ENCODE data around the gene CFAP299. TPM values are rescaled to one million over a fixed set of nuclear protein-coding genes. Genes with fewer than 3 reads are reported as not detected.

Gene CFAP299
- total RNA-seq, 1 experiment from 2014 or later: not detected

- no peak for ATAC-seq
- Histone ChIP-seq H3K27ac (ENCODE audit: low read depth, low read length) (no peak overlapping the region), H3K4me1 (ENCODE audit: control insufficient read depth in 1 of 2, insufficient read depth in 2 of 2, low read length in 2 of 2) (no peaks in the 10 kb centered on the region), H3K9ac (ENCODE audit: low read length) (no peak overlapping the region), H3K79me2 (ENCODE audit: insufficient read depth, low read length) (no peaks in the 10 kb centered on the region), H3K27me3 (ENCODE audit: insufficient read depth, low read length) (peaks cover 5% of the 10 kb centered on the region; the same call in 1 of the 2 replicates), H3K4me3 (replicated peaks in 1 of 2; ENCODE audit: low read depth in 1 of 2, low read length in 2 of 2) (no peak overlapping the region), H2AFZ (ENCODE audit: low read depth, low read length, poor library complexity, severe bottlenecking) (no peak overlapping the region), H3K36me3 (ENCODE audit: control insufficient read depth in 1 of 2, insufficient read depth in 2 of 2, low read length in 2 of 2) (no peaks in the 10 kb centered on the region), H3K4me2 (ENCODE audit: low read length) (no peak overlapping the region), H3K9me2 (ENCODE audit: insufficient read depth) (no peaks in the 10 kb centered on the region), H4K20me1 (ENCODE audit: insufficient read depth) (no peaks in the 10 kb centered on the region), H3K9me3 (ENCODE audit: control insufficient read depth in 1 of 2, insufficient read depth in 1 of 2, low read depth in 1 of 2, low read length in 2 of 2) (no peaks in the 10 kb centered on the region)
- no peak for DNase-seq (ENCODE audit: low read depth, low spot score)
- intact Hi-C loops (cut with micrococcal nuclease): no loop called here
- TF ChIP-seq ATF3 (IDR thresholded peaks at IDR 0.05) (no peak), POLR2A (IDR thresholded peaks at IDR 0.05; ENCODE audit: borderline replicate concordance, extremely low read depth, insufficient read depth, insufficient read length) (no peak)
- BruUV-seq (replicated peaks): no TSS peak
- POLR2A ChIA-PET: no interaction called here
- RAD21 ChIA-PET (ENCODE audit: low non-redundant PET in 1 of 2, low total read pairs in 2 of 2, uncharacterized antibody in 2 of 2, unreplicated experiment in 2 of 2): no interaction called here
- CTCF ChIA-PET: no interaction called here
Measured at GRCh38 chr4:80371046-80371445, 35.5 kb downstream of the CFAP299 start.

- Histone ChIP-seq H3K79me2 (ENCODE audit: insufficient read depth, low read length) (no peaks in the 10 kb centered on the region), H2AFZ (ENCODE audit: low read depth, low read length, poor library complexity, severe bottlenecking) (no peak overlapping the region), H3K36me3 (ENCODE audit: control insufficient read depth in 1 of 2, insufficient read depth in 2 of 2, low read length in 2 of 2) (no peaks in the 10 kb centered on the region), H3K9me2 (ENCODE audit: insufficient read depth) (no peaks in the 10 kb centered on the region), H3K9me3 (ENCODE audit: control insufficient read depth in 1 of 2, insufficient read depth in 1 of 2, low read depth in 1 of 2, low read length in 2 of 2) (no peaks in the 10 kb centered on the region), H3K4me1 (ENCODE audit: control insufficient read depth in 1 of 2, insufficient read depth in 2 of 2, low read length in 2 of 2) (no peaks in the 10 kb centered on the region), H3K4me2 (ENCODE audit: low read length) (no peak overlapping the region), H3K27me3 (ENCODE audit: insufficient read depth, low read length) (no peaks in the 10 kb centered on the region; the same call in 1 of the 2 replicates), H4K20me1 (ENCODE audit: insufficient read depth) (no peaks in the 10 kb centered on the region), H3K4me3 (replicated peaks in 1 of 2; ENCODE audit: low read depth in 1 of 2, low read length in 2 of 2) (no peak overlapping the region), H3K27ac (ENCODE audit: low read depth, low read length) (no peak overlapping the region), H3K9ac (ENCODE audit: low read length) (no peak overlapping the region)
- intact Hi-C loops (cut with micrococcal nuclease): no loop called here
- CTCF ChIA-PET: no interaction called here
- no TSS peak for BruUV-seq (replicated peaks)
- RAD21 ChIA-PET (ENCODE audit: low non-redundant PET in 1 of 2, low total read pairs in 2 of 2, uncharacterized antibody in 2 of 2, unreplicated experiment in 2 of 2): no interaction called here
- ATAC-seq: no peak
- no peak for DNase-seq (ENCODE audit: low read depth, low spot score)
- POLR2A ChIA-PET: no interaction called here
- no peak for TF ChIP-seq FOSL1 (IDR thresholded peaks at IDR 0.05; ENCODE audit: low read depth)
- TF ChIP-seq TCF7L2 (IDR thresholded peaks at IDR 0.05; ENCODE audit: borderline replicate concordance, extremely low read depth, insufficient read depth, insufficient read length): no peak
- TF ChIP-seq REST (IDR thresholded peaks at IDR 0.05; ENCODE audit: low read depth): no peak
- TF ChIP-seq ZNF274 (IDR thresholded peaks at IDR 0.05; ENCODE audit: low read depth, low read length): no peak
- no peak for TF ChIP-seq ZBTB33 (IDR thresholded peaks at IDR 0.05; ENCODE audit: extremely low read depth, insufficient replicate concordance, low read length)
- no peak for TF ChIP-seq SRF (IDR thresholded peaks at IDR 0.05; ENCODE audit: low read depth)
- TF ChIP-seq ELF1 (IDR thresholded peaks at IDR 0.05; ENCODE audit: borderline replicate concordance, low read depth): no peak
- no peak for TF ChIP-seq CEBPB (IDR thresholded peaks at IDR 0.05; ENCODE audit: low read depth)
- TF ChIP-seq RAD21 (IDR thresholded peaks at IDR 0.05; ENCODE audit: low read depth): no peak
- no peak for TF ChIP-seq CTCF (IDR thresholded peaks at IDR 0.05 in 2 of 3, conservative IDR thresholded peaks at IDR 0.05 in 1 of 3; ENCODE audit: borderline replicate concordance in 1 of 3, insufficient read depth in 1 of 3, low read depth in 2 of 3, low read length in 2 of 3)
- TF ChIP-seq YY1 (IDR thresholded peaks at IDR 0.05; ENCODE audit: extremely low read depth, insufficient replicate concordance, low read depth, low read length): no peak
Measured at GRCh38 chr4:80374180-80374579, 38.6 kb downstream of the CFAP299 start.

Data from HCT116 (cell line).